ENCODE measurements around the gene GALNT10. TPM values are rescaled to one million over a fixed set of nuclear protein-coding genes. Genes with fewer than 3 reads are reported as not detected.

The GALNT10 gene
- total RNA-seq, 1 donor from 2014 or later = 50.7 TPM

- Mint-ChIP-seq H3K27ac (no peak overlapping the region), H3K4me1 (no peaks in the 10 kb centered on the region), H3K27me3 (no peaks in the 10 kb centered on the region), H3K36me3 (ENCODE audit: low read depth) (peaks cover 7% of the 10 kb centered on the region), H3K4me3 (no peak overlapping the region), H3K9me3 (no peaks in the 10 kb centered on the region)
- DNase-seq = no peak
- intact Hi-C loops (cut with micrococcal nuclease) = no loop called here
Measured at GRCh38 chr5:154371687-154372086, 181.2 kb downstream of the GALNT10 start.

GRCh38 chr5:154372661-154373060 lies 182.1 kb downstream of the GALNT10 start:
- no peaks in the 10 kb centered on the region for H3K27me3 Mint-ChIP-seq
- no peak for DNase-seq
- H3K4me3 Mint-ChIP-seq = no peak overlapping the region
- no peak overlapping the region for H3K27ac Mint-ChIP-seq
- H3K36me3 Mint-ChIP-seq (ENCODE audit: low read depth) = peaks cover 12% of the 10 kb centered on the region
- no peaks in the 10 kb centered on the region for H3K4me1 Mint-ChIP-seq
- no peaks in the 10 kb centered on the region for H3K9me3 Mint-ChIP-seq
- intact Hi-C loops (cut with micrococcal nuclease) = no loop called here

GRCh38 chr5:154373326-154373725 lies 182.8 kb downstream of the GALNT10 start:
- H3K27me3 Mint-ChIP-seq = no peaks in the 10 kb centered on the region
- DNase-seq = no peak
- H3K27ac Mint-ChIP-seq = no peak overlapping the region
- no peaks in the 10 kb centered on the region for H3K4me1 Mint-ChIP-seq
- H3K36me3 Mint-ChIP-seq (ENCODE audit: low read depth) = peaks cover 18% of the 10 kb centered on the region
- intact Hi-C loops (cut with micrococcal nuclease) = no loop called here
- no peak overlapping the region for H3K4me3 Mint-ChIP-seq
- no peaks in the 10 kb centered on the region for H3K9me3 Mint-ChIP-seq

GRCh38 chr5:154373729-154374179 lies 183.2 kb downstream of the GALNT10 start:
- no peak overlapping the region for H3K4me3 Mint-ChIP-seq
- DNase-seq = no peak
- H3K27me3 Mint-ChIP-seq = no peaks in the 10 kb centered on the region
- H3K27ac Mint-ChIP-seq = no peak overlapping the region
- peaks cover 18% of the 10 kb centered on the region for H3K36me3 Mint-ChIP-seq (ENCODE audit: low read depth)
- no peaks in the 10 kb centered on the region for H3K9me3 Mint-ChIP-seq
- H3K4me1 Mint-ChIP-seq = no peaks in the 10 kb centered on the region
- intact Hi-C loops (cut with micrococcal nuclease) = no loop called here

GRCh38 chr5:154374264-154374663 lies 183.7 kb downstream of the GALNT10 start:
- H3K27ac Mint-ChIP-seq = no peak overlapping the region
- intact Hi-C loops (cut with micrococcal nuclease) = no loop called here
- no peak for DNase-seq
- H3K4me1 Mint-ChIP-seq = no peaks in the 10 kb centered on the region
- H3K27me3 Mint-ChIP-seq = no peaks in the 10 kb centered on the region
- H3K4me3 Mint-ChIP-seq = no peak overlapping the region
- H3K36me3 Mint-ChIP-seq (ENCODE audit: low read depth) = peaks cover 17% of the 10 kb centered on the region
- no peaks in the 10 kb centered on the region for H3K9me3 Mint-ChIP-seq

GRCh38 chr5:154375329-154376008 lies 184.9 kb downstream of the GALNT10 start:
- H3K4me1 Mint-ChIP-seq = no peaks in the 10 kb centered on the region
- DNase-seq = no peak
- no peak overlapping the region for H3K4me3 Mint-ChIP-seq
- intact Hi-C loops (cut with micrococcal nuclease) = no loop called here
- no peaks in the 10 kb centered on the region for H3K27me3 Mint-ChIP-seq
- H3K9me3 Mint-ChIP-seq = no peaks in the 10 kb centered on the region
- no peak overlapping the region for H3K27ac Mint-ChIP-seq
- H3K36me3 Mint-ChIP-seq (ENCODE audit: low read depth) = peaks cover 19% of the 10 kb centered on the region

GRCh38 chr5:154376481-154376880 lies 185.9 kb downstream of the GALNT10 start:
- H3K9me3 Mint-ChIP-seq = peaks cover 4% of the 10 kb centered on the region
- H3K4me1 Mint-ChIP-seq = no peaks in the 10 kb centered on the region
- H3K36me3 Mint-ChIP-seq (ENCODE audit: low read depth) = peaks cover 28% of the 10 kb centered on the region
- no peak overlapping the region for H3K4me3 Mint-ChIP-seq
- no peak overlapping the region for H3K27ac Mint-ChIP-seq
- intact Hi-C loops (cut with micrococcal nuclease) = no loop called here
- DNase-seq = no peak
- no peaks in the 10 kb centered on the region for H3K27me3 Mint-ChIP-seq

- H3K27me3 Mint-ChIP-seq = no peaks in the 10 kb centered on the region
- DNase-seq = no peak
- H3K4me3 Mint-ChIP-seq = no peak overlapping the region
- no peak overlapping the region for H3K27ac Mint-ChIP-seq
- H3K36me3 Mint-ChIP-seq (ENCODE audit: low read depth) = peaks cover 43% of the 10 kb centered on the region
- H3K4me1 Mint-ChIP-seq = no peaks in the 10 kb centered on the region
- intact Hi-C loops (cut with micrococcal nuclease) = no loop called here
- peaks cover 8% of the 10 kb centered on the region for H3K9me3 Mint-ChIP-seq
Measured at GRCh38 chr5:154377754-154378533, 187.4 kb downstream of the GALNT10 start.

GRCh38 chr5:154380263-154380662 lies 189.7 kb downstream of the GALNT10 start:
- Mint-ChIP-seq H3K36me3 (ENCODE audit: low read depth) (peaks cover 56% of the 10 kb centered on the region), H3K27me3 (no peaks in the 10 kb centered on the region), H3K9me3 (peaks cover 8% of the 10 kb centered on the region), H3K27ac (no peak overlapping the region), H3K4me3 (no peak overlapping the region), H3K4me1 (peaks cover 4% of the 10 kb centered on the region)
- DNase-seq = no peak
- intact Hi-C loops (cut with micrococcal nuclease) = no loop called here

- H3K27me3 Mint-ChIP-seq = no peaks in the 10 kb centered on the region
- DNase-seq = no peak
- peaks cover 8% of the 10 kb centered on the region for H3K9me3 Mint-ChIP-seq
- no peak overlapping the region for H3K4me3 Mint-ChIP-seq
- no peak overlapping the region for H3K27ac Mint-ChIP-seq
- peaks cover 7% of the 10 kb centered on the region for H3K4me1 Mint-ChIP-seq
- peaks cover 54% of the 10 kb centered on the region for H3K36me3 Mint-ChIP-seq (ENCODE audit: low read depth)
- intact Hi-C loops (cut with micrococcal nuclease) = no loop called here
Measured at GRCh38 chr5:154384480-154385235, 194.1 kb downstream of the GALNT10 start.

GRCh38 chr5:154385236-154385512 lies 194.6 kb downstream of the GALNT10 start:
- Mint-ChIP-seq H3K4me1 (peaks cover 7% of the 10 kb centered on the region), H3K9me3 (peaks cover 8% of the 10 kb centered on the region), H3K27ac (no peak overlapping the region), H3K27me3 (no peaks in the 10 kb centered on the region), H3K4me3 (no peak overlapping the region), H3K36me3 (ENCODE audit: low read depth) (peaks cover 57% of the 10 kb centered on the region)
- intact Hi-C loops (cut with micrococcal nuclease) = no loop called here
- no peak for DNase-seq

GRCh38 chr5:154386952-154387629 lies 196.6 kb downstream of the GALNT10 start:
- Mint-ChIP-seq H3K9me3 (no peaks in the 10 kb centered on the region), H3K27me3 (no peaks in the 10 kb centered on the region)

GRCh38 chr5:154388842-154389241 lies 198.3 kb downstream of the GALNT10 start:
- Mint-ChIP-seq H3K27ac (no peak overlapping the region), H3K36me3 (ENCODE audit: low read depth) (peaks cover 43% of the 10 kb centered on the region), H3K27me3 (no peaks in the 10 kb centered on the region), H3K9me3 (no peaks in the 10 kb centered on the region), H3K4me3 (no peak overlapping the region), H3K4me1 (peaks cover 6% of the 10 kb centered on the region)
- intact Hi-C loops (cut with micrococcal nuclease) = no loop called here
- DNase-seq = no peak

More at GRCh38 chr5:154386952-154387629, 196.6 kb downstream of the GALNT10 start:
- Mint-ChIP-seq H3K4me1 (peaks cover 7% of the 10 kb centered on the region), H3K4me3 (no peak overlapping the region), H3K36me3 (ENCODE audit: low read depth) (peaks cover 51% of the 10 kb centered on the region), H3K27ac (no peak overlapping the region)
- intact Hi-C loops (cut with micrococcal nuclease) = no loop called here
- no peak for DNase-seq

- Mint-ChIP-seq H3K9me3 (no peaks in the 10 kb centered on the region), H3K27ac (no peak overlapping the region), H3K27me3 (no peaks in the 10 kb centered on the region), H3K4me1 (peaks cover 5% of the 10 kb centered on the region), H3K4me3 (no peak overlapping the region), H3K36me3 (ENCODE audit: low read depth) (peaks cover 40% of the 10 kb centered on the region)
- no peak for DNase-seq
- intact Hi-C loops (cut with micrococcal nuclease) = no loop called here
Measured at GRCh38 chr5:154390096-154390495, 199.6 kb downstream of the GALNT10 start.
